GM19351 (cell line): ENCODE results near the gene PDGFRB.

Experiments used
- ATAC-seq: cut with Tn5 transposase; IDR thresholded peaks from one replicate; pipeline ENCODE4 v1.9.1; 2021; ENCODE audit warnings: mild to moderate bottlenecking, moderate library complexity; ENCODE audit not compliant: unreplicated experiment

Gene PDGFRB

GRCh38 chr5:150119421-150120061, 36.1 kb downstream of the PDGFRB start:
- no peak for ATAC-seq

GRCh38 chr5:150118561-150119229, 37.0 kb downstream of the PDGFRB start:
- ATAC-seq: no peak

- ATAC-seq: no peak
Observed at GRCh38 chr5:150117945-150118560, 37.6 kb downstream of the PDGFRB start.

- ATAC-seq: no peak
Observed at GRCh38 chr5:150116667-150117400, 38.8 kb downstream of the PDGFRB start.

GRCh38 chr5:150114773-150115408, 40.8 kb downstream of the PDGFRB start:
- no peak for ATAC-seq

GRCh38 chr5:150114102-150114641, 41.5 kb downstream of the PDGFRB start:
- ATAC-seq: no peak

GRCh38 chr5:150113047-150113744, 42.4 kb downstream of the PDGFRB start:
- ATAC-seq: no peak

GRCh38 chr5:150112201-150113046, 43.2 kb downstream of the PDGFRB start:
- ATAC-seq: no peak

- ATAC-seq: no peak
Observed at GRCh38 chr5:150111122-150111521, 44.5 kb downstream of the PDGFRB start.

GRCh38 chr5:150109921-150110320, 45.7 kb downstream of the PDGFRB start:
- no peak for ATAC-seq

GRCh38 chr5:150108711-150109514, 46.7 kb downstream of the PDGFRB start:
- no peak for ATAC-seq

- no peak for ATAC-seq
Observed at GRCh38 chr5:150107909-150108447, 47.7 kb downstream of the PDGFRB start.

- no peak for ATAC-seq
Observed at GRCh38 chr5:150106674-150107426, 48.8 kb downstream of the PDGFRB start.

GRCh38 chr5:150105928-150106615, 49.6 kb downstream of the PDGFRB start:
- ATAC-seq: no peak

- no peak for ATAC-seq
Observed at GRCh38 chr5:150104550-150104870, 51.1 kb downstream of the PDGFRB start.

- ATAC-seq: no peak
Observed at GRCh38 chr5:150103678-150104549, 51.7 kb downstream of the PDGFRB start.
